HG02798 (cell line): ENCODE results near the gene PGAP6.
"Not testable (repeated sequence)": the region's sequence is repeated elsewhere in the genome, so short reads cannot be mapped to it uniquely, and the experiment has no call there.

ENCODE experiments used
- ATAC-seq: cut with Tn5 transposase; IDR thresholded peaks from one replicate; pipeline ENCODE4 v1.9.1; 2021; ENCODE audit warnings: mild to moderate bottlenecking; ENCODE audit not compliant: unreplicated experiment, poor library complexity

Gene PGAP6

DNA sequence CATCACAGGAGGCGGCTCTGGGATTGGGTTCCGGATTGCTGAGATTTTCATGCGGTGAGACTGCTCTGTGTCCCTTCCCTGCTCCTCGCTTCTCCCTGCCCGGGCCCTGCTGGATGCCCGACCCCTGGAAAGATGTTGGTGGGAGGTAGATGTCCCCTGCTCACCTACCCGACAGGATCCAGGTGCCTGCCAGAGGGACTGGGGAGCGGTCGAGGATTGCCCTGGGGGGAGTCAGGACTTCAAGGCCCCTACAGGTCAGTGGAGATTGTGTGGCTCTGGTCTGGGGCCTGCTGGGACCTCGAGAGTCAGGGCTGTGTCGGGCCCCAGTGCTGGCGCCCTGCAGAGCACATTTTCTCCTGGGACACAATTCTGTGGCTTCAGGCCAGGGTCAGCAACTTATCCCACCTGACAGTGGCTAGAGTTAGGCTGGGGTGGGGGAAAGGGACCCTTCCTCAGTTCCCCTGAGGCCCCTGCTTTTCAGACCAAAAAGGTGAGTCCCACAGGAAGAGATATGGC, 23.3 kb upstream of the PGAP6 start:
- ATAC-seq = no peak

DNA sequence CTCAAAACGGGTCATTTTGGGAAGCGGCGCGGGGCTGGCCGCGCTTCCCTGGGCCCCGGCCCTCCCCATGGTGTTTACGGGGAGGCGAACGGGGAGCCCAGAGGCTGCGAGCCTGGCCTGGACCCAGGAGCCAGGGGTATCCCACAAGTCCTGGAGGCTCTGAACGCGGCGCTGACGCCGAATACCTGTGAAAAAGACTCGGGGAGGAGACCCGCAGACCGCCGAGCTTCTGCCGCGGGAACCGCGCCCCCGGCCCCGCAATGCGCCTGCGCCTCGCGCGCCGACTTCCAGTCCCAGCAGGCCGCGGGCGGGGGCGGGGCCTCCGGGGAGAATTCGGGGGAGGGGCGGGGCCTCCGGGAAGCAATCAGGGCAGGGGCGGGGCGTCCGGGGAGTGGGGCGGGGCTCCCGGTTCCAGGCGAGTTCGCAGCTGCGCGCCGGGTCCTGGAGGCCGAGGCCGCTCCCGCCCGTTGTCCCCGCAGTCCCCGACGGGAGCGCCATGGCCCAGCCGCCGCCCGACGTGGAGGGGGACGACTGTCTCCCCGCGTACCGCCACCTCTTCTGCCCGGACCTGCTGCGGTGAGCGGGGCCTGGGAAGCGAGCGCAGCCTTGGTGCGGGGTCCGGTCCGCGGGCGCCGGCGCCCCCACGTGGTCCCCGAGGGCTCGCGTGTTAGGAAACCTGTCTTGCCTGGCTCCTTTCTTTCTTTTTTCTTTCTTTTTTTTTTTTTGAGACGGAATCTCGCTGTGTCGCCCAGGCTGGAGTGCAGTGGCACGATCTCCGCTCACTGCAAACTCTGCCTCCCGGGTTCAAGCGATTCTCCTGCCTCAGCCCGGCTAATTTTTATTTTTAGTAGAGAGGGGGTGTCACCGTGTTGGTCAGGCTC, 19.9 kb upstream of the PGAP6 start, which contains the start of gene DECR2:
TSS of gene DECR2 (plus strand) at position 418 of the 881 bp plus-strand sequence. CDS start at position 497, 79 bp downstream.
- peak; percentile 70 for ATAC-seq

DNA sequence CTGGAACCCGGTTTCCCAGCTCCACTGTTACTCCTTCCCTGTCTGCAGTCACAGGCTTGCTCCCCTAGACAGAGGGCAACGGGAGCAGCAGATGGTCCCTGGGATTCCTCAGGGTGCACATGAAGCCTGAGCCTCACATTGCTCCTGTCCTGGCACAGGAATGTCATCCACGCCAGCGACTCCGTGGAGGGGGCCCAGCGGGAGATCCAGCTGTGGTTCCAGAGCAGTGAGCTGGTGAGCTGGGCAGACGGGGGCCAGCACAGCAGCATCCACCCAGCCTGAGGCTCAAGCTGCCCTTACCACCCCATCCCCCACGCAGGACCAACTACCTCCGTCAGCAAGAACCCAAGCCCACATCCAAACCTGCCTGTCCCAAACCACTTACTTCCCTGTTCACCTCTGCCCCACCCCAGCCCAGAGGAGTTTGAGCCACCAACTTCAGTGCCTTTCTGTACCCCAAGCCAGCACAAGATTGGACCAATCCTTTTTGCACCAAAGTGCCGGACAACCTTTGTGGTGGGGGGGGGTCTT, 18.3 kb upstream of the PGAP6 start:
- ATAC-seq = no peak

DNA sequence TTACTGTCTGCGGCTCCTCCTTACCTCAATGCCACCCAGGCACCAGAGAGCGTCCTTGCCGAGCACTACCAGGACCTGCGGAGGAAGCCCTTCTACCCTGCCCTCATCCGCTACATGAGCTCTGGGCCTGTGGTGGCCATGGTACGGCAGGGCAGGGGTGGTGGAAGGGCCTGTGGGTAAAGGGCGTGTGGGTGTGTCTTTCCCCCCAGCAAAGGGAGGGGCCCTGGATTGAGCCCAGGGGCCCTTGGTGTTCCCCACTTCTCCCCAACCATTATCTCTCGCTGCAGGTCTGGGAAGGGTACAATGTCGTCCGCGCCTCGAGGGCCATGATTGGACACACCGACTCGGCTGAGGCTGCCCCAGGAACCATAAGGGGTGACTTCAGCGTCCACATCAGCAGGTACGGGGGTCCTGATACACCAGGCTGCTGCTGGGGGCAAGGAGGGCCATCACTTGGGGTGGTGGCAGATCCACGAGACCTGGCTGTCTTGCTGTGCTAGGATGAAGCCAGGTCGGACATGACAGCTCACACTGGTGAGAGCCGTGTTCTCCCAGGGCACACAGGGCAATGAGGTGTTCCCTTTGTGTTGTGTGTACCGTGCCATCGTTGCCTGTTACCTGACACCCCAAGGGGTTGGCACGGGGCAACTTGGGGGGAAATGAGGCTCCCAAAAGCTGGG, 17.7 kb upstream of the PGAP6 start:
- ATAC-seq = no peak

DNA sequence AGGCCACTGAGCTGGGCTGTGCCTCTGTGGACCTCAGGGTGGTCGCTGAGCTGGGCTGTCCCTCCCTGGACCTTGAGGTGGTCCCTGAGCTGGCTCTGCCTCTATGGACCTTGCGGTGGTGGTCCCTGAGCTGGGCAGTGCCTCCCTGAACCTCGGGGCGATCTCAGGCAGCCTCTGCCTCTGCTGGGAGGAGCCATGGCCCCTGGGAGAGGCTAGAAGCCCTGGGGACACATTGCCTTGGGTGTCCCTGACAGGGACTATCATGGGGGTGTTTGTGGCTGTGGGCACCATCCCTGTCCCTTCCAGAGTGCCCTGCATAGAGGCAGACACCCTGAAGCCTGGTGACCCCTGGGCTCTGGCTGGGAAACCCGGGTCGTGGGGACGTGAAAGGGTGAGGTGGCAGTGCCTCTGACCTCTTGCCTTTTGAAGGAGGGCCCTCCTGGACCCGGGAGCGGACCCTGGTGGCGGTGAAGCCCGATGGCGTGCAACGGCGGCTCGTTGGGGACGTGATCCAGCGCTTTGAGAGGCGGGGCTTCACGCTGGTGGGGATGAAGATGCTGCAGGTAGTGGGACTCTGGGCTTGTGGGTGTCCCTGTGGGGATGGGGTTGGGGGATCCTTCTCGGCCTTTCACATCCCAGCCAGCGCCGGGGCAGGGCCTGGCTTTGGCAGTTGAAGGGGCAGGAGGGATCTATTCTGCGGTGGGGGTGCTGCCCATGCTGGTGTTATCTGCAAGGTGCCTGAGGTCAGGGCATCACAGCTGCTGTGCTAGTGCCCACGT, 17.0 kb upstream of the PGAP6 start:
- ATAC-seq = no peak

DNA sequence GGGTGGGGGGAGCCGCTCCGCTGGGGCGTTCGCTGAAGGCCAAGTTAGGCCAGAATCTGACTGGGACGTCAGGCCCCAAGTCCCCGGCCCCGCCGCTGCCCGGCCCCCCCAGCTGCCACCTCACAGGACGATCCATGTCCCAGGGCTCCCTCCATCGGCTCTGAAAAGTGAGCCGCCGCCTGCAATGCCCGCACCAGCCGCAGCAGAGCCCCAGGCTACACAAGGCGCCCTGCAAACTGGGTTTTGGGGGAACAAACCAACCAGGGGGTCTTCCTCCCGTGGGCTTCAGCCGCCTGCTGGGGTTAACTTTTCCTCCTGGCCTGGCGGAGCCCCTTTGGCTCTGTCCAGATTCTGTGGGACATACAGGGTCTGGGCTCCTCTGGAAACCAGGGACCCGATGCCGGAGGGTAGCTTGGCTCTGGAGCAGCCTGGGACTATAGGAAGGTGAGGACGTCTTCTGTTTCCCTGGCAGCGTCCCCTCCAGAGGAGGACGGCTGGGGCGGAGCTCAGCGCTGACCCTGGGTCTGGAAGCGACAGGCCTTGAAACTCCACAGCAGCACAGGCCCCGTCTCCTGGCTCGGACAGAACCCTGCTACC, 16.1 kb upstream of the PGAP6 start:
- no peak for ATAC-seq

DNA sequence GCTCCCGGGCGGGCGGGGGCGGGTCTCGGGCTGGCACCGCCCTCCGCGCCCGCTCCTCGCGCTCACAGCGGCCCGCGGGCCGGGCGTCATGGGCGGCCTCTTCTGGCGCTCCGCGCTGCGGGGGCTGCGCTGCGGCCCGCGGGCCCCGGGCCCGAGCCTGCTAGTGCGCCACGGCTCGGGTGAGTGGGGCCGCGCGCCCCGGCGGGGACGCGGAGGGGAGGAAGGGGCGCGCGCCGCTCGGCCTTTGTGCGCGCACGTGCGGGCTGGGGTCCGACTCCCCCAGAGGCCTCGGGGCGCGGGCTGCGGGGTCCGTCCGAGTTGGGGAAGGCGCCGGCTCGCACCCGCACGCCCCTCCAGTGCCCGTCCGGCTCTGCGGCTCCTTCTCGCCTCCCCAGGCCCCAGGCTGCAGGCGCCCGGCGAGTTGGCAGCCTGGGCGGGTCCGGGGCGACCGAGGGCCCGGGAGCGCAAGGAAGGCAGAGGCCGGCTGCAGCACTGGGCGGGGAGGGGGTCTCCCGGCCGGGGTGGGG, 15.4 kb upstream of the PGAP6 start, which contains the start of gene NME4:
TSS of gene NME4 (plus strand) at position 65 of the 527 bp plus-strand sequence. CDS start at position 89, 24 bp downstream.
- ATAC-seq = no peak

DNA sequence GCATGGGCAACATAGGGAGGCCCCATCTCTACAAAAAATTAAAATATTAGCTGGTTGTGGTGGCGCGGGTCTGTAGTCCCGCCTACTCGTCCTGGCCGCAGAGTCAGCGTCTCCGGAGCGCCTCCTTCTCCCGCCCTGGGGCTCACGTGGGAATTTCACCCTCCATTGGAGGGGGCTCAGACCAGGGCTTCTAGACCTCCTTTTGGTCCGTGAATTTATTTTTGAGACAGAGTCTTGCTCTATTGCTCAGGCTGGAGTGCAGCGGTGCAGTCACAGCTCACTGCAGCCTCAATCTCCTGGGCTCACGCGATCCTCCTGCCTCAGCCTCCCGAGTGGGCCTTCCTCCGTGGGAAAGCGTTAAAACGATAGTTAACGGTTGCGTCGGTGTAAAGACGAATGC, 14.8 kb upstream of the PGAP6 start:
- ATAC-seq = no peak

DNA sequence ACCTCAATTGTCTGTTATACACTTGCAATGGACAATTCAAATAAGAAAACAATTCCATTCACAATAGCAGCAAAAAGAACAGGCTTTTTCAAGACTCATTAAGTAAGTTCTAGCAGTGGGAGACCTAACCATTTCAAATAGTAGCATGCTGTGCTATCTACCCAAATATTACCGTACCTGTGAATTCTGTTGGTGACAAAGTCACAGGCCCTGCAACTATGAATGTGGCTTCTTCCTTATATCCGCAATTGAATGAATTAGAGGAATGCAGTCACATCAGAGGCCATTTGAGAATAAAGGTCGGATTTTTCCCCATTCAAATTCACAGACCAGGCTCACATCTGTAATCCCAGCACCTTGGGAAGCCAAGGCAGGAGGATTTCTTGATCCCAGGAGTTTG, 14.4 kb upstream of the PGAP6 start:
- ATAC-seq = no peak

DNA sequence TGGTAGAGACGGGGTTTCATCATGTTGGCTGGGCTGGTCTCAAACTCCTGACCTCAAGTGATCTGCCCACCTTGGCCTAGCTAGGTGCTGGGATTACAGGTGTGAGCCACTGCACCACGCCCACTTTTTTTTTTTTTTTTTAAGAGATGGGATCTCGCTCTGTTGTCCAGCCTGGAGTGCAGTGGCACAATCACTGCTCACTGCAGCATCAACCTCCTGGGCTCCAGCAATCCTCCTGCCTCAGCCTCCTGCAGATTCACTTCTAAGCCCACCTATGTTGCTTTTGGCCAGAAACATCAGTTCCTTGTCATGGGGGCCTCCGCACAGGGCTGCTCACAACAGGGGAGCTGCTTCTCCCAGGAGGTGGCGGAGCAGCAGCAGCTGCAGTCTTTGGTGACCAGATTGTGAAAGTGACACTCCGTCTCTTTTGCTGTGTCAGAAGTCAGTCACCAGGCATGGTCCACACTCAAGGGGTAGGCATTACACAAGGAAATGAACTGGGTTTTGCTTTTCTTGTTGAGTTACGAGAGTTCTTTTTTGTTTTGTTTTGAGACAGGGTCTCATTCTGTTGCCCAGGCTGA, 10.8 kb upstream of the PGAP6 start:
- peak; percentile 48 for ATAC-seq

DNA sequence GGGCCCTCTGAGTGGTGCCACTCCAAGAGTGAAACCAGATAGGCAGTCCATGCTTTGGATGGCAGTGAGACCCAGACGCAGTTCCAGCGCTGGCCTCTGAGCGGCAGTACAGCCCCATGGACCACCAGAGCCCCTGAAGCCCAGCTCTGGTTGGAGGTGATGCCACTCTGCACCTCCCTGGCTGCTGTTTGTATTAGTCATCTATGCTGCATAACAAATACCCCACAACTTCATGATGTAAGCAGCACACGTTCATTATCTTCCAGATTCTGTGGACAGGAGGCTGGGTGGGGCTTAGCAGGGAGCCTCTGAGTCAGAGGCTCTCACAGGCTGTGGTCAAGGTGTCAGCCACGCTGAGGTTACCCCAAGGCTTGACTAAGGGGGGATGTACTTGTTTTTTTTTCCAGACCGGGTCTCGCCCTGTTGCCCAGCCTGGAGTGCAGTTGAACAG, 10.1 kb upstream of the PGAP6 start:
- peak; percentile 47 for ATAC-seq

DNA sequence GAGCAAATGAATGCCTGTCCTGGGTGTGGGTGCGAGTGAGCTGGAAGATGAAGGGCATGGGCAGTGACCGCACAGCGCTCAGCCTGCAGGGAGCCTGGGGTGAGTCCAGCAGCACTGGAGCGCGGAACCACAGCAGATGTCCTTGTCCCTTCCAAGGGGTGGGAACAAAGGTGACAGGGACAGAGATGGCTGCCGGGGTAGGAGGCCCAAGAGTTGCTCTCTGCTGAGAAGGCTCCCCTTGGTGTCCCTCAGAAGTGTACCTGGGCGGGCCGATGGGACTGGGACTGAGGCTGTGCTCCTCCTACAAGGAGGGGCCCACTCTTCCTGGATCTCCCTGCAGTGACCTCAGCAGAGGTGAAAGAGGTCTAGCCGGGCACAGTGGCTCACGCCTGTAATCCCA, 7.6 kb upstream of the PGAP6 start:
- ATAC-seq = no peak

DNA sequence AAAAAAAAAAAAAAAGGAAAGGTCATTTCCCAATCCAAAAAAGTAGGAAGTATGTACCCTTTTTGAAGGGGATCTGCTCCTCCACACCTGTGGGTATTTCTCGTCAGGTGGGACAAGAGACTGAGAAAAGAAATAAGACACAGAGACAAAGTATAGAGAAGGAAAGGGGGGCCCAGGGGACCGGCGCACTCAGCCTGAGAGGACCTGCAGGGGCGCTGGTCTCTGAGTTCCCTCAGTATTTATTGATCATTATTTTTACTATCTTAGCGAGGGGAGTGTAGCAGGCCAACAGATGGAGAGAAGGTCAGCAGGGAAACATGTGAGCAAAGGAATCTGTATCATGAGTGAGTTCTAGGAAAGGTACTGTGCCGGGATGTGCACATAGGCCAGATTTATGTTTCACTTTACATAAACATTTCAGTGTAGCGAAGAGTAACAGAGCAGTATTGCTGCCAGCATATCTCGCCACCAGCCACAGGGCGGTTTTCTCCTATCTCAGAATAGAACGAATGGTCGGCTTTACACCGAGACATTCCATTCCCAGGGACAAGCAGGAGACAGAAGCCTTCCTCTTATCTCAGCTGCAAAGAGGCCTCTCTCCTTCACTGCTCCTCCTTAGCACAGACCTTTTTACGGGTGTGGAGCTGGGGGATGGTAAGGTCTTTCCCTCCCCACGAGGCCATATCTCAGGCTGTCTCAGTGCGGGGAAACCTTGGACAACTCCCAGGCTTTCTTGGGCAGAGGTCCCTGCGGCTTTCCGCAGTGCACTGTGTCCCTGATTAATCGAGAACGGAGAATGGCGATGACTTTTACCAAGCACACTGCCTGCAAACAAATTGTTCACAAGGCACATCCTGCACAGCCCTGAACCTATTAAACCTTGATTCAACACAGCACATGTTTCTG, 6.2 kb upstream of the PGAP6 start:
- not testable (repeated sequence) for ATAC-seq

DNA sequence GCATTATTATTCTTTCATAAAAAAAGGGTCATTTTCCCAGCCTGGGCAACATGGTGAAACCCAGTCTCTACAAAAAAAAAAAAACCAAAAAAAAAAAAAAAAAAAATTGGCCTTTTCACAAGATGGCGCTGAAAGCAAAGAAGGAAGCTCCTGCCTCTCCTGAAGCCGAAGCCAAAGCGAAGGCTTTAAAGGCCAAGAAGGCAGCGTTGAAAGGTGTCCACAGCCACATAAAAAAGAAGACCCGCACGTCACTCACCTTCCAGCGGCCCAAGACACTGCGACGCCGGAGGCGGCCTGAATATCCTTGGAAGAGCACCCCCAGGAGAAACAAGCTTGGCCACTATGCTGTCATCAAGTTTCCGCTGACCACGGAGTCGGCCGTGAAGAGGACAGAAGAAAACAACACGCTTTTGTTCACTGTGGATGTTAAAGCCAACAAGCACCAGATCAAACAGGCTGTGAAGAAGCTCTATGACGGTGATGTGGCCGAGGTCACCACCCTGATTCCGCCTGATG, 4.9 kb upstream of the PGAP6 start:
- no peak for ATAC-seq

DNA sequence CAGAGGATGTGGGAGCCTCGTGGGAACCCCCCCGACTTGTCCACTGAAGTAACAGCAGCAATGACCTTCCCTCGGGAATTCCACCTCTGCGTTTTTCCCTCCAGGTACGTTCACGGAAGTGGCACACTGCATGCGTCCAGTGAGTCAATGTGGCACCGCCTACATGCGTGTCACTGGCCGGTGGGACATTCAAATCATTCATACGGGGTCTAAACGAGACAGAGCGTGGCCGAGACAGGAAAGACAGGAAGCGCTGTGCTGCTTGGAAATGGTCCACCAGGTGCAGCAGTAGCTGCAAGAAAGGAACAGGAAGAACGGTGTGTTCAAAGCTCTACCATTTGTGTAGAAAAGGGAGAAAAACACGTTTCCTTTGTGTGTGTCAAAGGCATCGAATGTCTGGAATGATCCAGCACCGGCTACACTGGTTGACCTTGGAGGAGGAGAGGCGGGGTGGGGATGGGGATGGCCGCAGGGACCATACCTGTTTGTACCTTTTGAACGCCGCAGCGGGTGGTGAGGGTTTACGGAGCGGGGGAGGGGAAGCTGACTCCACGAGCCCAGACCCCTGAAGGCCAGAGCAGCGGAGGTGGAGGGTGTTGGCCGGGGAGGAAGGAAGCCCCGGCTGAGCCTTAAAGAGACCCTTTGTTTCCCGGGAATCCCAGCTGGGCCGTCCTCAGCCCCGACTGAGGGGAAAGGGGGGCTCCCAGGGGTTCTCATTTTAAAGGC, 1.7 kb upstream of the PGAP6 start:
- ATAC-seq = no peak

DNA sequence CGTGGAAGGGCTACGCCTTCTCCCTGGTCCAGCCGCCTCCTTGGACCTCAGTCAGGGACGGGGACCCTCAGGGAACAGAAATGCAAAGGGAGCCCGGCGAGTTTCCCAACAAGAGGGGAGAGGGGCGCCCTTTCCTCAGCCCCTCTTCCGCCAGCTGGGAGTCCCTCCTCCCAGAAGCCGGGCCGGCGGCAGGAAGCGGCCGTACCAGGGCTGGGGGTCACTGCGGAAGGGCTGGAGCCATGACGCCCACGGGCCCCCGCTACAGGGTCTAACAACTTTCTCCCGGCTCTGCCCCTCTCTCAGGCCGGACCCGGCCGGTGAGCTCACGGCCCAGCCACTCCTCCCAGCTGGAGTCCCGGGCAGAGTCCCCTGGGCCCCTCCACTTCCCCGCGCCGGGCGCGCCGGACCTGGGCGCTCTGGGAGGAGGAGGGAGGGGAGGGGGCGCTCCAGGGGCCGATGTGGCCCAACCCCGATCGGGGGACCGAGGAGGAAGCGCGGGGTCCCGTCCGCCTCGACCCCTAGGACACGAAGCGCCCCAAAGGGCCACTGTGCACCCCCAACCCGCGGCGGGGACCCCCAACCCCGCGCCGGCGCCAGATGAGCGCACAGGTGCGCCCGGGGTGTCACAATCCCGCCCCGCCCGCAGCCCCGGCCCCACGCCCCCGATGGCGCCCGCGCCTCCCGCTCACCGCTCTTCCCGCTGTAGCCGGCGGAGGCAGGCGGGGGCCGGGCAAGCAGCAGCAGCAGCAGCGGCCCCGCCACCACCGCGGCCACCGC, 578 bp downstream of the PGAP6 start:
- peak; percentile 14 for ATAC-seq

DNA sequence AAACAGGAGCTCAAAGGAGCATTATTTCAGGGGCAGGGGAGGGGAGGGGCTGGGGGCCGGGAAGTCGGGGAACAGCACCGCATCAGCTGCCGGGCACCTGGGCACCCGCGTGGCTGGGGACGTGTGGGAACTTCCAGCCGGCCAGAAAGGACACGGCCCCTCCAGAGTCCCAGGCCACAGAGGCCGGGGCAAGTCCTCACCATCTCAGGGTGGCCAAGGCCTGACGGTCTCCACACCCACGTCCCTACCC, 1.1 kb downstream of the PGAP6 start:
- no peak for ATAC-seq
